ENCODE results near the gene GTF2H2C. TPM values are rescaled to one million over a fixed set of nuclear protein-coding genes. Genes with fewer than 3 reads are reported as not detected.

Gene GTF2H2C
- total RNA-seq, 2 experiments from 2014 or later, result 44.9 to 60.1 TPM

DNA sequence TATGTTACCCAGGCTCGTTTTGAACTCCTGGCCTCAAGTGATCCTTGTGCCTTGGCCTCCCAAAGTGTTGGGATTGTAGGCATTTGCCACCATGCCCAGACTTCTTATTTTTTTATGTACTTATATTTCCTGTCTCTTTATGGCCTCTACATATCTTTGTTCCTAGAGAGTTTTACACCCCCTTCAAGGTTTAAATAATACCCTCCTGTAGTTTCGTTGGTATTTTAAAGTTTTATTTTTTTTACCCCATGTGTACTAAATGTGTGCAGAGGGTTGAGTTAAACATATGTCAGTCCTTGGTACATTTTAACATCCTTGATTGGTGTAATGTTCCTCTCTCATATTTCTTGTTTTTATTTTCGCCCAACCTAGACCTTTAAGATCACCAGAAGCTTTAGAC, 38.0 kb upstream of the GTF2H2C start:
- no peak for DNase-seq (ENCODE audit: low spot score)
- ChIA-PET POLR2A (no interaction called here), CTCF (ENCODE audit: unreplicated experiment) (no interaction called here)
- Histone ChIP-seq H3K9me3 (ENCODE audit: low read length) (no peaks in the 10 kb centered on the region), H2AFZ (ENCODE audit: low read length) (no peak overlapping the region), H3K36me3 (ENCODE audit: insufficient read depth, low read length) (no peaks in the 10 kb centered on the region), H3K79me2 (ENCODE audit: insufficient read depth, low read depth, low read length) (no peaks in the 10 kb centered on the region), H3K9me2 (ENCODE audit: insufficient read depth, low read length) (no peaks in the 10 kb centered on the region), H4K20me1 (ENCODE audit: insufficient read depth, low read length) (no peaks in the 10 kb centered on the region), H3K4me3 (ENCODE audit: low read depth, low read length, poor library complexity, severe bottlenecking) (no peak overlapping the region), H3K4me2 (ENCODE audit: low read length) (no peak overlapping the region), H3K27ac (ENCODE audit: low read depth, low read length, poor library complexity, severe bottlenecking) (no peak overlapping the region), H3K4me1 (ENCODE audit: insufficient read depth, low read length, poor library complexity, severe bottlenecking) (no peaks in the 10 kb centered on the region)
- TF ChIP-seq, protein P1, sequence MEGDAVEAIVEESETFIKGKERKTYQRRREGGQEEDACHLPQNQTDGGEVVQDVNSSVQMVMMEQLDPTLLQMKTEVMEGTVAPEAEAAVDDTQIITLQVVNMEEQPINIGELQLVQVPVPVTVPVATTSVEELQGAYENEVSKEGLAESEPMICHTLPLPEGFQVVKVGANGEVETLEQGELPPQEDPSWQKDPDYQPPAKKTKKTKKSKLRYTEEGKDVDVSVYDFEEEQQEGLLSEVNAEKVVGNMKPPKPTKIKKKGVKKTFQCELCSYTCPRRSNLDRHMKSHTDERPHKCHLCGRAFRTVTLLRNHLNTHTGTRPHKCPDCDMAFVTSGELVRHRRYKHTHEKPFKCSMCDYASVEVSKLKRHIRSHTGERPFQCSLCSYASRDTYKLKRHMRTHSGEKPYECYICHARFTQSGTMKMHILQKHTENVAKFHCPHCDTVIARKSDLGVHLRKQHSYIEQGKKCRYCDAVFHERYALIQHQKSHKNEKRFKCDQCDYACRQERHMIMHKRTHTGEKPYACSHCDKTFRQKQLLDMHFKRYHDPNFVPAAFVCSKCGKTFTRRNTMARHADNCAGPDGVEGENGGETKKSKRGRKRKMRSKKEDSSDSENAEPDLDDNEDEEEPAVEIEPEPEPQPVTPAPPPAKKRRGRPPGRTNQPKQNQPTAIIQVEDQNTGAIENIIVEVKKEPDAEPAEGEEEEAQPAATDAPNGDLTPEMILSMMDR (conservative IDR thresholded peaks at IDR 0.05; ENCODE audit: low read length), result no peak
- TF ChIP-seq EZH2phosphoT487 (IDR thresholded peaks at IDR 0.05; ENCODE audit: borderline replicate concordance, low read depth, low read length), result no peak
- intact Hi-C loops (cut with micrococcal nuclease; ENCODE audit: unreplicated experiment), result no loop called here
- BruUV-seq (replicated peaks), result no TSS peak

DNA sequence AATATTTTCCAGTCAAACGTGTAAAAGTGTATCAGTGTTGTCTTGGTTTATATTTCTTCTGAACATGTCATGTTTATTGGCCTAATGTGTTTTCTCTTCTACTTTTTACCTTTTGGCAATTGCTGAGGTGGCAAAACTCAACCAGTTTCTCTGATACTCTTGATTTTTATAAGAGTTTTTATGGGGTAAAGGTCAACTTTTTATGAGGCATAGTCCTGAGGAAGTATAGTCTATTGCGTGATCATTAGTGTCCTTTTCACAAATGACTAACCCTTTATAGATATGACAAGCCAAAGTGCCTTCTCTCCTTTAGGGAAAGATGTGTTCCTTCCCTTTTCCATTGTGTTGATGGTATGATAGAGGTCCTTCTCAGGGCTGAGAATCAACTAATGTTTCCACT, 34.5 kb upstream of the GTF2H2C start:
- H3K36me3 ChIP-seq (ENCODE audit: insufficient read depth, low read length), result no peaks in the 10 kb centered on the region
- no peaks in the 10 kb centered on the region for H3K9me3 ChIP-seq (ENCODE audit: low read length)
- H2AFZ ChIP-seq (ENCODE audit: low read length), result no peak overlapping the region
- CTCF ChIA-PET (ENCODE audit: unreplicated experiment), result no interaction called here
- H3K27ac ChIP-seq (ENCODE audit: low read depth, low read length, poor library complexity, severe bottlenecking), result no peak overlapping the region
- no peaks in the 10 kb centered on the region for H3K9me2 ChIP-seq (ENCODE audit: insufficient read depth, low read length)
- H3K79me2 ChIP-seq (ENCODE audit: insufficient read depth, low read depth, low read length), result no peaks in the 10 kb centered on the region
- DNase-seq (ENCODE audit: low spot score), result no peak
- no peak overlapping the region for H3K4me3 ChIP-seq (ENCODE audit: low read depth, low read length, poor library complexity, severe bottlenecking)
- POLR2A ChIA-PET, result no interaction called here
- TF ChIP-seq EZH2phosphoT487 (IDR thresholded peaks at IDR 0.05; ENCODE audit: borderline replicate concordance, low read depth, low read length), result no peak
- TF ChIP-seq, protein P1 (conservative IDR thresholded peaks at IDR 0.05; ENCODE audit: low read length), result no peak
- H4K20me1 ChIP-seq (ENCODE audit: insufficient read depth, low read length), result no peaks in the 10 kb centered on the region
- no TSS peak for BruUV-seq (replicated peaks)
- no peaks in the 10 kb centered on the region for H3K4me1 ChIP-seq (ENCODE audit: insufficient read depth, low read length, poor library complexity, severe bottlenecking)
- H3K4me2 ChIP-seq (ENCODE audit: low read length), result no peak overlapping the region
- intact Hi-C loops (cut with micrococcal nuclease; ENCODE audit: unreplicated experiment), result no loop called here

DNA sequence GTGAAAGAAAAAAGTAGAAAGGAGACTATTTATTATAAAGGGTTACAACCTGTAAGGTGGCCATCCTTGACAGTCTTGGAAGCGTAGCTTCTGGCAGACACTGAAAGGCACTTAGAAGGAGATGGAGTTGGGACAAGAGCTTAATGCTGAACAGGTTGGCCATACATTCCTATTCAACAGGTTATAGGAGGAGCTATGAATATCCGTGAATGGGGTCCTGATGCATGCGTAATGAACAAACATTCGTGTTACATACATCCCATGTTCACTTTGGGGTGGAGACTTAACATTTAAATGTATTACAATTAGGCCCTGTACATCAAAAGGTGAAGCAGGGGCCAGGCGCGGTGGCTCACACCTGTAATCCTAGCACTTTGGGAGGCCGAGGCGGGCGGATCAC, 33.3 kb upstream of the GTF2H2C start:
- Histone ChIP-seq H4K20me1 (ENCODE audit: insufficient read depth, low read length) (no peaks in the 10 kb centered on the region), H3K36me3 (ENCODE audit: insufficient read depth, low read length) (no peaks in the 10 kb centered on the region), H3K4me2 (ENCODE audit: low read length) (no peak overlapping the region), H3K4me3 (ENCODE audit: low read depth, low read length, poor library complexity, severe bottlenecking) (no peak overlapping the region), H3K4me1 (ENCODE audit: insufficient read depth, low read length, poor library complexity, severe bottlenecking) (no peaks in the 10 kb centered on the region), H2AFZ (ENCODE audit: low read length) (no peak overlapping the region), H3K9me3 (ENCODE audit: low read length) (no peaks in the 10 kb centered on the region), H3K79me2 (ENCODE audit: insufficient read depth, low read depth, low read length) (no peaks in the 10 kb centered on the region), H3K9me2 (ENCODE audit: insufficient read depth, low read length) (no peaks in the 10 kb centered on the region), H3K27ac (ENCODE audit: low read depth, low read length, poor library complexity, severe bottlenecking) (no peak overlapping the region)
- ChIA-PET CTCF (ENCODE audit: unreplicated experiment) (no interaction called here), POLR2A (no interaction called here)
- intact Hi-C loops (cut with micrococcal nuclease; ENCODE audit: unreplicated experiment), result no loop called here
- no peak for DNase-seq (ENCODE audit: low spot score)
- BruUV-seq (replicated peaks), result no TSS peak
- TF ChIP-seq, protein P1 (conservative IDR thresholded peaks at IDR 0.05; ENCODE audit: low read length), result no peak
- no peak for TF ChIP-seq EZH2phosphoT487 (IDR thresholded peaks at IDR 0.05; ENCODE audit: borderline replicate concordance, low read depth, low read length)

All from OCI-LY7 (cell line).